Raji (cell line): ENCODE results near the gene CCNYL1.
A peak's percentile ranks its signal among the peaks of the same experiment; 100 is the strongest.

Experiments
- POLR2A ChIP-seq: IDR thresholded peaks from 2 replicates; pipeline ENCODE4 v1.6.1; 2011; ENCODE audit warnings: low read depth, low read length, control low read depth; ENCODE audit not compliant: insufficient read depth

CCNYL1 gene

DNA sequence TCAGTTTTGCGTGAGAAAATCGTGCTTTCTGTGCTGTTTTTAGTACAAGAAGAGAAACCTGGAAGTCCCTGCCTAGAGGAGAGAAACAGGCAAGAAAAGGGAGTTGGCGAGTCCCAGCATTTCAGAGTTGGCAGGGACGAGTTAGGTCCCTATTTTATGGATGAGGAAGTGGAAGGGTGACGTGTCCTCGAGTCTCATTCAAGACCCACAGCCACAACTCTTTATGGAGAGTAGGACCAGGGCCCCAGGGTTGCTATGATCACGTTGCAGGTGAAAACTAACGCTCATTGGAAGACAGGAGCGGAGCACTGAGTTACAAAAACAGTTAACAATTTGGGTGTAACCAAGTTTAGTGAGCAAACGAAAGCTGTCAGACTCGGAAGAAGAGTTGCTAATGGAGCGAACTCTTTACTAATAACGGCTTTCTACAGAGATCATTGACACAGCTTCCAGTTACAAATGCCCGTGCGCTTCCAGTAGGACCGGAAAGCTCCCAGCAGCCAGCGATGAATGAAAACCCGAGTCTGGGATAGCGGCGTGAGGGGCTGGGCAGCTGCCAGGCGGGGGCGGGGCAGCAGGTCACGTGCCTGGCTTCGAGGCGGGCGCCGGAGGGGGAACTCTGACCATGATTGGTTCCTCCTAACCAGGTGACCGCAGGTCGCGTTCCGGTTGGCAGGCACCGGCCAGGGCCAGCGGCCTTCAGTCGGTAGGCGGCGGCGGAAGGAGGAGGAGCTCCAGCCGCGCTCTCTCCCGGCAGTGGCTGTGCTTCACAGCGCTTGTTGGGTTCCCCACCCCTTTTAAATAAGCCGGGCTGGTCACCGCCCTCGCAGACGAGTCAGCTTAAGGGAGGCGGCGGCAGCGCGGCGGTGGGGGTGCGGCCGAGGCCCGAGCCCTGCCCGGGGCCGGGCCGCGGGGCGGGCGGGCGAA lies at the start of gene CCNYL1:
CCNYL1 (plus strand) TSS at position 827 of the 927 bp plus-strand sequence. CDS start 257 bp downstream, outside the sequence.
- peak; percentile 86 for TF ChIP-seq POLR2A

DNA sequence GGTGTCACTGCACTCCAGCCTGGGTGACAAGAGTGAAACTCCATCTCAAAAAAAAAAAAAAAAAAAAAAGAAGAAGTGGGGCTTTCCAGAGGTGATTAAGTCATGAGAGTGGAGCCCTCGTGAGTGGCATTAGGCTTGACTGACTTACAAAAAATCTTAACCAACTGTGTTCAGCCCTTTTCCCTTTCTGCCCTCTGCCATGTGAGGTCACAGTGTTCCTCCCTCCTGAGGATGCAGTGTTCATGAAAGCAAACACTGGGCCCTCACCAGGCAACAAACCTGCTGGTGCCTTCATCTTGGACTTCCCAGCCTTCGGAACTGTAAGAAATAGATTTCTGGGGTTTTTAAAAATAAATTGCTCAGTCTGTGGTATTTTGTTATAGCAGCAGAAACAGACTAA lies 49.2 kb upstream of the CCNYL1 start:
- TF ChIP-seq POLR2A, result peak; percentile 25; the same call in 1 of the 2 replicates

DNA sequence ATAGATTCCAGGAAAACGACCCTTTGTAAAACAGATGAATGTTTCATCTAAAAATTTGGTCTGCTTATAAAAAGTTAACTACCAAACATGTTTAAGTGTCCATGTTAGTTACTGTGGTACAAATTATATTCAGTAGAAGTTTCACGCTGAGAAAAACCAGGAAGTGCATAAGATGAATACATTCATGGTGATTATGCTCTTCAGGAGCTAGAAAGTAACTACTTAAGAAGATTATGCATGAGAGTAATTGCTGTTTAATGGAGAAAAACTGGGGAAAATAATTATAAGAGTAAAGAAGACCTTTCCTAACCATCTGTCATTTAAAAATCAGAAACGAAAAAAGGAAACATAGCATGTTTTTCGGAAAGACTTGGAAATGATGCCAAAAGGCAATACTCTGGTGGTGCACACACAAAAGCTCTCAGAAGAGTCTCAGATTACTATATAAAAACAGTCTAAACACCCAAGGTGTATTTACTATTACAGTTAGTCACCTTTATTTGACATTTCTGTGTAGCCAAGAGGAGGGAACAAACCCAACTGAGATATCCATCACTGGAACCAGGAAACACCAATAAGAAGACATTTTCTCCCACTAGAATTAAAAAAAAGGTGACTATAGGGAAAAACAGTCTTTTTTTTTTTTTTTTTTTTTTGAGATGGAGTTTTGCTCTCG lies 47.4 kb upstream of the CCNYL1 start:
- TF ChIP-seq POLR2A, result no peak

DNA sequence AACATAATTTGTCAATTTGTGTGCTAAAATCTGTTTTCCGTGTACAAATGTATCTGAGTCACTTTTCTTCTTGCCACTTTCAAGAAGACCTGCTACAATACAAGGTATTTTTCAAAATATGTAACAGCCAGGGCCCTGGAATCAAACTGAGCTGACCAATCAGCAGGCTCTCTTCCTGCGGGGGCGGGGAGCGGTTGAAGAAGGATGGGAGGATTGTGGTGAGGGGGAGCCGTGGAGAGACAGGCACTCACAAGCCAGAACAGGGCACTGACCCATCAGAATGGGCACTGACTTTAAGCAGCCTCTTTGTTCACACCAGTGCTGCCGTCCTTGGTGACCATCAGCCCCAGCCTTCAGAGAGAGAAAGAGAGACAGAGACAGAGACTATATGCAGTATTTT lies 40.6 kb upstream of the CCNYL1 start:
- TF ChIP-seq POLR2A, result no peak

DNA sequence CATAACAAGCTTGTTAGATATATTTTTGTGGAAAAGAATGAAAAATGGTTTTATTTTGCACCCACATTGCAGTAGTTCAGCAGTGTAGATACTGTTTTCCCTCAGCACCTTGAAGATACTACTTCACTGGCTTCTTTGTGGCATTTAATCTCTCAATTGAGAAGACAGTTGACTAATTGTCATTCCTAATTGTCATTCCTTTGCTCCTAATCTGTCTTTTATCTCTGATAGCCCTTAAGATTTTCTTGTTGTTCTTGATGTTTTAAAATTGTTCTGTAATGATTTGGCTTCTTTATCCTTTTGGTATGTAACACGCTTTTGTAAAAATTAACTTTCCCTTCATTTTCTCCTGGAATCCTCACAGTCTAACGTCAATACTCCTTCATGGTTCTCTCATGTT lies 38.0 kb upstream of the CCNYL1 start:
- TF ChIP-seq POLR2A, result no peak

DNA sequence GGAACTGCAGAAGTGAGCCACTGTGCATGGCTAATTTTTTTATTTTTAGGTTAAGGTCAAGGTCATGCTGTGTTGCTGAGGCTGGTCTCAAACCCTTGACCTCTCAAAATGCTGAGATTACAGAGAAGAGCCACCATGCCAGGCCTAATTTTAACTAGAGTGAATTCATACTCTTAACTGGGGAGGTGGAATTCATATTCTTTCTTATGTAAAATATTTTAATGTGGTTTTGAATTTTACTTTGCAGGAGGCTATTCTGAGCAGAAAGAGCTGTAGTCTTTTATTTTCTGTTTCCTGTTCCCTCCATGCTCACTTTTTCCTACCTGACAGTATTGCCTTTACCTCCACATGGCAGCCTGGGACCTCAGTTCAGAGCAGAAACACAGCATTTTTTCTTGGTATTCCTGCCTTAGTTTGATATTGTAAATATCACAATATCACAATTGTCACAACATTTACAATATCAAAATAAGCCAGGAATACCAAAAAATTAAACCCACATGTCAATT lies 37.1 kb upstream of the CCNYL1 start:
- no peak for TF ChIP-seq POLR2A

DNA sequence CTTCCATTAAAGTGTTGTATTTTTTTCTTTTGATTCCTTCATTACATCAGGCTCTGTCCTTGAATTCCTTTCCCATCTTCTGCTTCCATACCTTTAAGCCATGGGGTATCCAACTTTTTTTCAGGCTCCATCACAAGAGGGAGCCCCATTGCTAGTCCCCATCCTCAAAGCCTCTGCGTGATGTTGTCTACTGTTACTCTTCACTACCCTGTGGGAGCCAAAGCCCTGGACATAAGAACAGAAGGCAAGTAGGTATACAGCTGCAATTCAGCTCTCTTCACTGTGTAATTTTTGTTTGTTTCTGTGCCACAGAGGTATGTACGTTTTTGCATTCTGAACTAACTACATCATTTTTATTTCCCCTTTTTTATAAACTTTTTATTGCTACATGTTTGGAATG lies 36.6 kb upstream of the CCNYL1 start:
- TF ChIP-seq POLR2A, result no peak

DNA sequence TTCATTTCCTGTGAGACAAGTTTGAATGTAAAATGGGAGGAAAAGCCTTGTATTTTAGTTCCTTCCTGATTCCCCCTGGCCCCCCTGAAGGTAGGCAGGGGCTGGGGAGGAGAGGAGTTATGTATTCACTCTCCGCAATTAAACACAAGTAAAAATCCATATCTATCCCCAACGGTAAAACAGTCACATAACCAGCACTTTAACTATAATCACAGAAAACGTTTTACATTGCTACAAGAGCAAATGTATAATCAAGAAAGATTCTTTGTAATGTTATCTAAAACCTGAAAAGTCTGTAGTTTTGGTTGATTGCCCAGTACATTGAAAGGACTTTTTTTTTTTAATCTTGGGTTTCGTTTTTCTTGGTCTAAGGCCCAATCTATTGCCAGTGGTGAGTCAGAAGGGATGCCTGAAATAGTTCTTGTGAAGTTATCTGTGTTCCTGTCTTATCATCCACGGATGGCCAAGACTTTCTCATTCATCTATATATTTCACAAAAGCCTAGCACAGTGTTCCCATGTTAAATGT lies 34.5 kb upstream of the CCNYL1 start:
- TF ChIP-seq POLR2A, result no peak

DNA sequence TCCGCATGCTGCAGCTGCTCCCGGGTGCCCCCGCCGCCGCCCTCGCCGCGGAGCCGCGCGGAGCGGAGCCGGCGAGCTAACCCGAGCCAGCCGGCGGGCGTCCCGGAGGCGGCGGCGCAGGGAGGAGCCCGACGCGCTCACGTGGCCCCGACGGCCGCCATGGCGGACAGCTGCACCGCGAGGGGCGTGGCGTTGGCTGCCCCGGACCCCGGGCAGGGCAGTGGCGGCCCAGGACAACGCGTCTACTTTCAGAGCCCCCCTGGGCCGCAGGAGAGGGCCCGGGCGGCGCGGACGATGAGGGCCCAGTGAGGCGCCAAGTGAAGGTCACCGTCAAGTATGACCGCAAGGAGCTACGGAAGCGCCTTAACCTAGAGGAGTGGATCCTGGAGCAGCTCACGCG lies 30.0 kb upstream of the CCNYL1 start:
- no peak for TF ChIP-seq POLR2A

DNA sequence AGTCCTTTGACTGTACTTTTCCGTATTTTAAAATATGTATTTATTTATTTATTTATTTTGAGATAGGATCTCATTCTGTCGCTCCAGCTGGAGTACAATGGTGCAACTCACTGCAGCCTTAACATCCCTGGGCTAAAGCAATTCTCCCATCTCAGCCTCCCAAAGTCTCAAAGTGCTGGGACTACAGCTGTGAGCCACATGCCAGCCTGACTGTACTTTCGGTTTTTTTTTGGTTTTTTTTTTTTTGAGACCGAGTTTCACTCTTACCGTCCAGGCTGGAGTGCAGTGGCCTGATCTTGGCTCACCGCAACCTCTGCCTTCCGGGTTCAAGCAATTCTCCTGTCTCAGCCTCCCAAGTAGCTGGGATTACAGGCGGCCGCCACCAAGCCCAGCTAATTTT lies 28.9 kb upstream of the CCNYL1 start:
- TF ChIP-seq POLR2A, result no peak

DNA sequence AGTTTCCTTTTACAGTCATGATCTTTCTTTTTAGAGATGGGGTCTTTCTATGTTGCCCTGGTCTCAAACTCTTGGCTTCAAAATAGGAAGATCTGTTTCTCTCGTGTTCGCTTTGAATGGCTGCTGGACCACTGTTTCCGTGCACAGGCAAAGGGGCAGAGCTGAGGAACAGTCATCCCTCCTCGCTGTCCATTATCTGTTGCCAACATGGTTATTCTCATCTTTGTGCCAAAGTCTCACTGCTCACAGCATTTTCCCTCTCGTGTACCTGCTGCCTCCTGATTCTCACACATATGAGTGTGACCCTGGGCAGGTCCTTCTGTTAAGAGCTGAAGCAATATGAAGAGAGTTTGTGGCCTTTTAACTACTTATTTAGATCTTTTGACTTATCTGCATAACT lies 28.0 kb upstream of the CCNYL1 start:
- TF ChIP-seq POLR2A, result no peak

DNA sequence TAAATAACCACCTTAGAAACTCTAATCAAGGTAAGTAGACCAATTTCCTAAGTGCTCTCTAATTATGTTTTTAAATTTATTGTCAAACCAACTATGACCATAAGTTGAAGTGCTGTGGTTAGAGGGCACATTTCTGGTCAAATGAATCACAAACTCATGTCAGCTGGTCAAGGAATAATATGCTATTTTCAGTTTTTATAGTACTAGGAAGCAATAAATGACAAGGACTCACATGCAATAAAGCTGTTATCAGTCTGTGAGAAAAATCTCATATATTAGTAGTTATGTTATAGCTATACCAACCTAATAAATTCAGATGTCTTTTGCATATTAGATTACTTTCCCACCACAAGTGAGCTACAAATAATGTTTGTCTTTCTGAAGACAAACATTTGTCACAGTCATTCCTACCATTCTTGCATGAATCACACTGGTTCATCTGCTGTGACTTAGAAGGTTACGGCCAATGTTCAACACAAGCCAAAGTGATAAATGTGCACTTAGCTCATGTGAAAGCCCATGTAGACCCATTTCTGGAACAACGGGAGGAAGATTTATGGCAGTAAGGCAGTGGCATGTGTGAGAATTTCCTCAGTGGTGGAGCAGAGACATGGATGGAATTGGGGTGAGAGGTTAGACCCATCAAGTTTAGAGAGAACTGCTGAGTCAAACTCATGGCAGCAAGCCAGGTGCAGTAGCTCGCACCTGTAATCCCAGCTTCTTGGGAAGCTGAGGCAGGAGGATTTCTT lies 27.4 kb upstream of the CCNYL1 start:
- TF ChIP-seq POLR2A, result no peak

DNA sequence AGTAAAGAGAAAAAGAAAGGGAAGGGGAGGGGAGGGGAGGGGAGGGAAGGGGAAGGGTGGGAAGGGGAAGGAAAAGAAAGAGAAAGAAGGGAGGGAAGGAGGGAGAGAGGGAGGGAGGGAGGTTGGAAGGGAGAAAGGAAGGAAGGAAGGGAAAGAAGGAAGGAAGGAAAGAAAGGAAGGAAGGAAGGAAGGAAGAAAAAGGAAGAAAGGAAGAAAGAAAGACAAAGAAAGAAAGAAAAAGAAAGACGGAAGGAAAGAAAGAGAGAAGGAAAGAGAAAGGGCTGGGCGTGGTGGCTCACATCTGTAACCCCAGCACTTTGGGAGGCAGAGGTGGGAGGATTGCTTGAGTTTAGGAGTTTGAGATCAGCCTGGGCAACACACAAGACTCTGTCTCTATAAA lies 24.6 kb upstream of the CCNYL1 start:
- no peak for TF ChIP-seq POLR2A

DNA sequence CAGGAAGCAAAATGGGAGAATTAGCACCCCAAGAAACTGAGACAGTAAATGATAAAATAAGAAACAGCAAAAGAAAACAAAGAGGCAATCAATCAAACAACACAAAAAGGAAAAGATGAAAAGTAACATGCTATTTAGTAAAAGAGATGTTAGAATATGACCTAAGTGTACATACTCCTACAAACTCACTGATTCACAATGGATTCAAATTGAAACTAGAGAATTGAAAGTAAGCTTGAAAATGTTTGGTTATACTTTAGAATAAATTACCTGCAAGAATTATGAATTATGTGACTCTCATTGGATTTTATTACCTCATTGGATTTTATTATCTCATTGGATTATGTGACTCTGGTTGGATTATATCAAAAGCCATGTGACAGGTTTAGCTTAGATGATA lies 22.8 kb upstream of the CCNYL1 start:
- TF ChIP-seq POLR2A, result no peak

DNA sequence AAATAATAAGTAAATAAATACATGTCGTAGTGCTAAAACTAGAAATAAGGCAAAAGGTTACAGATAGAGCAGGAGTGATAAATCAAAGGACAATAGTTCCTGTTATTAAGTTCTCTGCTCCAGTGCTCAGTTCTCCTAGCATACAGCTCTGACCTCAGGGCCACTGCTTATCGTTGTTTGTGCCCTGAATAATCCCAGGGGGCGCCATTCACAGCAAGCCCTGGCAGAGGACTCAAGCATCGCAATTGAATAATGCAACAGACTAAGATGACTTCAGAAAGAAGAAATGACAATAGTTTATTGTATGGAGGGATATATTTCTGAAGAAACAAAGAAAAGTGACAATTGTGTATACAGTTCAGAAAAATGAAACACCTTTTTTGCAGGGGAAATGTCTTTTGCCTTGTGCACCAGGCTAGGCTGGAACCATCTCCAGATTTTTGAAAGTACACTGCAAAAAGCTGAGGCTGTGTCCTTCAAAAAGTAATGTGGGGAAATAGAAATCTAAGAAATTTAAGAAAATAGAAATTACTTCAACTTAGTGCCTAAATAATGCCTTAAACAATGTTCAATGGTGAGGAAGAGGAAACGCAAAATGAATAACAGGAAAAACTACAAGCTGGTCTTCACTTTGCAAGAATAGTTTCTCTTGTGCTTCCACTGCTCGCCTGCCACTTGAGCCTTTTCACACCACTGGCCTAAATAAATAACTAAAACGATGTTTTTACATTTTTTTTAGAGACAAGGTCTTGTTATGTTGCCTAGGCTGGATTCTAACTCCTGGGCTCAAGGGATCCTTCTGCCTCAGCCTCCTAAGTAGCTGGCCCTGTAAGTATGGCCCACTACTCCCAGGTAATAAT lies 19.0 kb upstream of the CCNYL1 start:
- no peak for TF ChIP-seq POLR2A
